ENCODE measurements around the gene WIPF1. TPM values are rescaled to one million over a fixed set of nuclear protein-coding genes. Genes with fewer than 3 reads are reported as not detected.

The WIPF1 gene
- total RNA-seq, 1 donor from 2014 or later: 15.0 TPM

- intact Hi-C loops (cut with micrococcal nuclease): no loop called here
- Histone ChIP-seq H3K4me1 (peaks cover 26% of the 10 kb centered on the region), H3K4me3 (no peak overlapping the region), H3K36me3 (peaks cover 17% of the 10 kb centered on the region), H3K27me3 (ENCODE audit: low read depth) (no peaks in the 10 kb centered on the region), H3K27ac (replicated peaks) (peak overlapping the region; percentile 31), H3K9me3 (replicated peaks) (no peaks in the 10 kb centered on the region)
- TF ChIP-seq, protein P1, sequence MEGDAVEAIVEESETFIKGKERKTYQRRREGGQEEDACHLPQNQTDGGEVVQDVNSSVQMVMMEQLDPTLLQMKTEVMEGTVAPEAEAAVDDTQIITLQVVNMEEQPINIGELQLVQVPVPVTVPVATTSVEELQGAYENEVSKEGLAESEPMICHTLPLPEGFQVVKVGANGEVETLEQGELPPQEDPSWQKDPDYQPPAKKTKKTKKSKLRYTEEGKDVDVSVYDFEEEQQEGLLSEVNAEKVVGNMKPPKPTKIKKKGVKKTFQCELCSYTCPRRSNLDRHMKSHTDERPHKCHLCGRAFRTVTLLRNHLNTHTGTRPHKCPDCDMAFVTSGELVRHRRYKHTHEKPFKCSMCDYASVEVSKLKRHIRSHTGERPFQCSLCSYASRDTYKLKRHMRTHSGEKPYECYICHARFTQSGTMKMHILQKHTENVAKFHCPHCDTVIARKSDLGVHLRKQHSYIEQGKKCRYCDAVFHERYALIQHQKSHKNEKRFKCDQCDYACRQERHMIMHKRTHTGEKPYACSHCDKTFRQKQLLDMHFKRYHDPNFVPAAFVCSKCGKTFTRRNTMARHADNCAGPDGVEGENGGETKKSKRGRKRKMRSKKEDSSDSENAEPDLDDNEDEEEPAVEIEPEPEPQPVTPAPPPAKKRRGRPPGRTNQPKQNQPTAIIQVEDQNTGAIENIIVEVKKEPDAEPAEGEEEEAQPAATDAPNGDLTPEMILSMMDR (IDR thresholded peaks at IDR 0.05; ENCODE audit: borderline replicate concordance): no peak
- no peak for DNase-seq
Observed at GRCh38 chr2:174588463-174588862, 9.1 kb downstream of the WIPF1 start.

DNA sequence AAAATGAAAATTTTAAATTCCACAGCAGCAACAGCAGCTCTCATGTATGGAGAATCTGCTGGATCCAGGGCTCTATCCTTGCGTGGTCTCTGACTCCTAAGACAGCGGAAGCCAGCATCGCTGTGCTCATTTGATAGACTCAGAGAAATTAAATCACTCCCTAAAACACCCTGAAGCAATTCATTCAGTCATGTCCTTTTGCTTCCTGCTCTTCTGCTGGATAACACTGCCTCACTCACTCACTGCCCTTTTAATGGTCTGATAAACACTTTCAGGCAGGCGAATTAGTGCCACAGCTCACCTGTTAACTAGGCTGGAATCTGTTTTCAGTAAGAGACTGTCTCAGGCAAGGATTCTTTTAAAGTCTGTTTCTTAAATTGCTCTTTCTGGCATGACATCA is 10.0 kb downstream of the WIPF1 start:
- H3K4me1 ChIP-seq: peaks cover 17% of the 10 kb centered on the region
- intact Hi-C loops (cut with micrococcal nuclease): no loop called here
- H3K9me3 ChIP-seq (replicated peaks): no peaks in the 10 kb centered on the region
- H3K27me3 ChIP-seq (ENCODE audit: low read depth): no peaks in the 10 kb centered on the region
- peak overlapping the region; percentile 31 for H3K27ac ChIP-seq (replicated peaks)
- TF ChIP-seq, protein P1 (IDR thresholded peaks at IDR 0.05; ENCODE audit: borderline replicate concordance): no peak
- DNase-seq: no peak
- H3K4me3 ChIP-seq: no peak overlapping the region
- peaks cover 24% of the 10 kb centered on the region for H3K36me3 ChIP-seq

DNA sequence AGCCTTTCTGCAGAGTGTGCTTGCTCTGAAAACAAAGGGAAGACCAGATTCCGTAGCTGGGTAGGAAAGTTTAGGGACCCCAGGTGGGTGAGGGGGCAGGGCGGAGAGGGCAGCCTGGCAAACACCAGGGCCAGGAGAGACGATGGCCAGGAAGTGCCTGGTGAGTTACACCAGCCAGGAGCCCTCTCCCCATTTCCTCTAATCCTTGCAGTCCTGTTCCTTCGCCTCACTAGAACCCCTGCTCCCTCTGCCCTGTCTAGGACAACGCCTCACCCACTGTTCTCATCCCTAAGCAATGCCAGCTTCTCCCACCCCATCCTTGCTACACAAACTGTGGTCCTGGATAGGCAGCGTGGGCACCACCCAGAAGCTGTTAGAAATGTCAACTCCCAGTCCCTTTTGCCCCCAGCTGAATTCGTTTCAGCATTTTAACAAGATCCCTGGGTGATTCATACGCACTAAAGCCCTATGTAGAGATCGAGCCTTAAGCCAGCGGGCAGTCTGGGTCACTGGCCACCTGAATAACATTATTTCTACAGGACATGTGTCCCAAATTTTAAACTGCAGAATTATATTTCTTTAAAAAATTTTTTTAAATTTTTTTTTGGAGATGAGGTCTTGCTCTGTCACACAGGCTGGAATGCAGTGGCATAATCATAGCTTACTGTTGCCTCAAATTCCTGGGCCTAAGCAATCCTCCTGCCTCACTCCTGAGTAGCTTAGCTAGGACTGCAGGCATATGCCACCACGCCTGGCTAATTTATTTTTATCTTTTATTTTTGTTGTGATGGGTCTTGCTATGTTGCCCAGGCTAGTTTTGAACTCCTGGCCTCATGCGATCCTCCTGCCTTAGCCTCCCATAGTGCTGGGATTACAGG is 10.9 kb downstream of the WIPF1 start:
- Histone ChIP-seq H3K27me3 (ENCODE audit: low read depth) (no peaks in the 10 kb centered on the region), H3K27ac (replicated peaks) (no peak overlapping the region), H3K36me3 (peaks cover 24% of the 10 kb centered on the region)

GRCh38 chr2:174585657-174586252 is 11.8 kb downstream of the WIPF1 start:
- no peak overlapping the region for H3K4me3 ChIP-seq
- no peaks in the 10 kb centered on the region for H3K9me3 ChIP-seq (replicated peaks)
- TF ChIP-seq, protein P1 (IDR thresholded peaks at IDR 0.05; ENCODE audit: borderline replicate concordance): no peak
- peaks cover 19% of the 10 kb centered on the region for H3K4me1 ChIP-seq
- peaks cover 29% of the 10 kb centered on the region for H3K36me3 ChIP-seq
- intact Hi-C loops (cut with micrococcal nuclease): no loop called here
- DNase-seq: no peak
- H3K27me3 ChIP-seq (ENCODE audit: low read depth): no peaks in the 10 kb centered on the region
- H3K27ac ChIP-seq (replicated peaks): no peak overlapping the region

More for the DNA sequence above, 10.9 kb downstream of the WIPF1 start:
- TF ChIP-seq, protein P1 (IDR thresholded peaks at IDR 0.05; ENCODE audit: borderline replicate concordance): no peak
- no peak overlapping the region for H3K4me3 ChIP-seq
- no peak for DNase-seq
- no peaks in the 10 kb centered on the region for H3K9me3 ChIP-seq (replicated peaks)
- intact Hi-C loops (cut with micrococcal nuclease): no loop called here
- H3K4me1 ChIP-seq: peaks cover 16% of the 10 kb centered on the region

DNA sequence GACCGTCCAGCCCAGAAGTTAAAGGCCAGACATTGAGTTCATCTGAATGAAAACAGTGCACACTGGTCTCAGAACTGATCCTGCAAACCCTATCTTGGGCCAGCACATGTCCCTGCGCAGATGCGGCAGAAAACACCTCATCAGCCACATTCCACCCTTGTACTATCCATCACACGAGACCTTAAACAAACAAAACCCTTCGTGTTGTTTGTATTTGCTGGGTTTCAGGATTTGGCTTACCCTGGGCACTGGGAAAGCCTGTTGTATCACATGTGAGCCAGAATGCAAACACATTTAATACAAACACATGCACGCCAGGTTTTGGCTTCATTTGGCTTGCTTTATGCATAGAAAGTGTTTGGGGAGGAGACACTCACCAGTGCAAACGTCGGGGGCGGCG is 12.5 kb downstream of the WIPF1 start:
- Histone ChIP-seq H3K9me3 (replicated peaks) (no peaks in the 10 kb centered on the region), H3K27ac (replicated peaks) (no peak overlapping the region), H3K27me3 (ENCODE audit: low read depth) (no peaks in the 10 kb centered on the region), H3K4me1 (peaks cover 26% of the 10 kb centered on the region), H3K36me3 (peaks cover 33% of the 10 kb centered on the region), H3K4me3 (no peak overlapping the region)
- intact Hi-C loops (cut with micrococcal nuclease): no loop called here
- TF ChIP-seq, protein P1 (IDR thresholded peaks at IDR 0.05; ENCODE audit: borderline replicate concordance): no peak
- DNase-seq: no peak

Data from left ventricle myocardium inferior (tissue), 1 donor.